Keratinocyte (primary cell): ENCODE data around the gene SPON1. TPM values are rescaled to one million over a fixed set of nuclear protein-coding genes. Genes with fewer than 3 reads are reported as not detected.

Experiments
- DNase-seq: peaks from one replicate; pipeline ENCODE4 v3.0.0-alpha.2; 2011; ENCODE audit warnings: low read depth, missing footprints, low spot score
- FAIRE-seq: peaks from 2 replicates; lab custom pipeline; 2011; peaks lifted over from hg19 to GRCh38; lab: Jason Lieb, UNC
- H2AFZ ChIP-seq: 2 replicates; pipeline ENCODE4 v1.6.0; 2012; ENCODE audit warnings: low read length, control low read depth, inconsistent platforms; ENCODE audit not compliant: control insufficient read depth
- H3K27ac ChIP-seq: 2 replicates; pipeline ENCODE4 v1.5.1; 2011; ENCODE audit warnings: low read length; ENCODE audit not compliant: control insufficient read depth, insufficient read depth
- H3K27me3 ChIP-seq: 3 replicates; pipeline ENCODE4 v1.6.0; 2011; ENCODE audit warnings: low read length; ENCODE audit not compliant: control insufficient read depth, insufficient read depth; ENCODE audit errors: extremely low read depth
- H3K36me3 ChIP-seq, 2 experiments: 2 replicates in 1 of 2; 3 replicates in 1 of 2; pipeline ENCODE4 v1.5.1; 2011; ENCODE audit warnings: low read length in 2 of 2, mild to moderate bottlenecking in 1 of 2; ENCODE audit not compliant: control insufficient read depth in 2 of 2, insufficient read depth in 2 of 2; ENCODE audit errors: extremely low read depth in 1 of 2
- H3K4me1 ChIP-seq: 3 replicates; pipeline ENCODE4 v1.5.1; 2011; ENCODE audit warnings: low read length; ENCODE audit not compliant: control insufficient read depth, insufficient read depth; ENCODE audit errors: extremely low read depth
- H3K4me2 ChIP-seq: 3 replicates; pipeline ENCODE4 v1.6.0; 2011; ENCODE audit warnings: low read depth, low read length; ENCODE audit not compliant: control insufficient read depth, insufficient read depth; ENCODE audit errors: extremely low read depth
- H3K4me3 ChIP-seq, 3 experiments: fragments of 200-600 bp in 1 of 3; sonication (generic) in 1 of 3; 2 replicates in 2 of 3; 3 replicates in 1 of 3; pipeline ENCODE4 v1.5.1; 2011 to 2016; ENCODE audit warnings: low read length in 3 of 3, mild to moderate bottlenecking in 3 of 3, control low read depth in 2 of 3, inconsistent platforms in 1 of 3, low read depth in 1 of 3, mixed read lengths in 1 of 3, mixed run types in 1 of 3, moderate library complexity in 1 of 3; ENCODE audit not compliant: control insufficient read depth in 2 of 3, insufficient read depth in 2 of 3; ENCODE audit errors: extremely low read depth in 1 of 3
- H3K79me2 ChIP-seq: 2 replicates; pipeline ENCODE4 v1.6.0; 2012; ENCODE audit warnings: low read length; ENCODE audit not compliant: control insufficient read depth, insufficient read depth
- H3K9ac ChIP-seq: 3 replicates; pipeline ENCODE4 v1.6.0; 2011; ENCODE audit warnings: low read length; ENCODE audit not compliant: control insufficient read depth, insufficient read depth; ENCODE audit errors: extremely low read depth
- H3K9me1 ChIP-seq: 3 replicates; pipeline ENCODE4 v1.6.0; 2011; ENCODE audit warnings: low read length; ENCODE audit not compliant: control insufficient read depth, insufficient read depth; ENCODE audit errors: extremely low read depth
- H3K9me3 ChIP-seq: 2 replicates; pipeline ENCODE4 v1.5.1; 2012; ENCODE audit warnings: low read depth, low read length; ENCODE audit not compliant: control insufficient read depth
- H4K20me1 ChIP-seq: 3 replicates; pipeline ENCODE4 v1.6.0; 2011; ENCODE audit warnings: low read length; ENCODE audit not compliant: control insufficient read depth, insufficient read depth; ENCODE audit errors: extremely low read depth
- EZH2 ChIP-seq: IDR thresholded peaks from one replicate; pipeline ENCODE4 v1.6.1; 2012; ENCODE audit warnings: inconsistent platforms, mild to moderate bottlenecking, low read length, moderate library complexity
- dilution Hi-C: fragments of 300-500 bp; cut with MboI; formaldehyde crosslinking; loops from one replicate; pipeline ENCODE4 v1.7.0; 2020; ENCODE audit warnings: low sequenced_read_pairs; ENCODE audit not compliant: extremely low pct_ligation_motif_present
- polyA plus RNA-seq, 5 experiments: library from polyadenylated mRNA; depleted of rRNA in 3 of 5; stranded (reverse) in 3 of 5; stranded (forward) in 1 of 5; unstranded in 1 of 5; fragments of >200 nt; gene quantifications; 1 replicate in 1 of 5; 2 replicates in 3 of 5; 3 replicates in 1 of 5; pipeline versions ENCODE4 v1.2.1 to v1.2.3, GENCODE V29; 2011 to 2012; ENCODE audit warnings: missing spikeins in 2 of 5, low read depth in 1 of 5, low replicate concordance in 1 of 5
- TF ChIP-seq, protein P1 (sequence below), 3 experiments: IDR thresholded peaks in 1 of 3; conservative IDR thresholded peaks in 1 of 3; optimal IDR thresholded peaks in 1 of 3; 2 replicates in 2 of 3; 3 replicates in 1 of 3; pipeline versions ENCODE3 to v1.5.1; 2011; ENCODE audit warnings: low read length in 3 of 3, mild to moderate bottlenecking in 3 of 3, moderate library complexity in 2 of 3, control low read depth in 1 of 3, inconsistent platforms in 1 of 3; ENCODE audit not compliant: insufficient read depth in 2 of 3; ENCODE audit errors: extremely low read depth in 1 of 3

The SPON1 gene
- polyA plus RNA-seq, 1 donor (not counting 4 experiments of a cell fraction or from before 2014, with no cell fraction given) = not detected

DNA sequence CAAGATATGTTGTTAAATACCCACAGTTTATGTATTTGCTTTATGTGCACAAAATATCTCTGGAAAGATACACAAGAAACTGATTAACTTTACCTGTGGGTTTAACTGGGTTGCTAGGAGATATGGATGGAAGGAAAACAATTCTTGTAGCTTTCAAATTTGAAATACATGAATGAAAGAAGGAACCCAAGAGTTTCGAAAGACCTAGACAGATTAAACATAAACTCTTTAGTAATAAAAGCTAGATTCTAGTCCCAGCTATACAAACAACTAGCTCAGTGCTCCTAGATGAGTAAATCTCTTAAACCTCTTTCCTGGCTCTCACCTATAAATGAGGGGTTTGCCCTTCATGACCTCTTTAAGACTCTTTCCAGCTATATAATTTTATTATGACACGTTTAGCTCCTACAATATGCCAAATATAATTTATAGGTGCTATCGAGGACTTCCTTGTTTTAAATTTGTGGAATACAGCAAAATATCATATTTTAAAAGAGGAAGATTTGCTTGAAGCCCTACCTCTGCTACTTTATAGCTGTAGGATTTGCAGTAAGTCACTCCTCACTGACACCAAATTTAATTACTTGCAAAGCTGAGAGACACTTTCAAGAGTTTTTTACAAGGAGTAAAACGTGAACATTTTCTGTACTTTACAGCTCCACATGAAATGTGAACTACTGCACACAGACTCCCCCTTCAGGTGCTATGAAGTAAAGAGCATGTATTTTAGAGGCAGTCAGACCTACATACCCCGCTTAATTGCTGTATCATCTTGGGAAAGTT lies 345.8 kb downstream of the SPON1 start:
- Histone ChIP-seq H3K9ac (no peak overlapping the region), H2AFZ (no peak overlapping the region), H3K79me2 (peaks cover 94% of the 10 kb centered on the region), H3K36me3 (no peaks in the 10 kb centered on the region), H3K4me1 (peaks cover 27% of the 10 kb centered on the region), H3K9me1 (peaks cover 7% of the 10 kb centered on the region), H3K27me3 (no peaks in the 10 kb centered on the region), H3K9me3 (no peaks in the 10 kb centered on the region), H3K4me2 (no peak overlapping the region), H4K20me1 (peaks cover 15% of the 10 kb centered on the region), H3K27ac (no peak overlapping the region), H3K4me3 (no peak overlapping the region)
- DNase-seq = no peak
- peak; percentile 5 for FAIRE-seq
- TF ChIP-seq, protein P1, sequence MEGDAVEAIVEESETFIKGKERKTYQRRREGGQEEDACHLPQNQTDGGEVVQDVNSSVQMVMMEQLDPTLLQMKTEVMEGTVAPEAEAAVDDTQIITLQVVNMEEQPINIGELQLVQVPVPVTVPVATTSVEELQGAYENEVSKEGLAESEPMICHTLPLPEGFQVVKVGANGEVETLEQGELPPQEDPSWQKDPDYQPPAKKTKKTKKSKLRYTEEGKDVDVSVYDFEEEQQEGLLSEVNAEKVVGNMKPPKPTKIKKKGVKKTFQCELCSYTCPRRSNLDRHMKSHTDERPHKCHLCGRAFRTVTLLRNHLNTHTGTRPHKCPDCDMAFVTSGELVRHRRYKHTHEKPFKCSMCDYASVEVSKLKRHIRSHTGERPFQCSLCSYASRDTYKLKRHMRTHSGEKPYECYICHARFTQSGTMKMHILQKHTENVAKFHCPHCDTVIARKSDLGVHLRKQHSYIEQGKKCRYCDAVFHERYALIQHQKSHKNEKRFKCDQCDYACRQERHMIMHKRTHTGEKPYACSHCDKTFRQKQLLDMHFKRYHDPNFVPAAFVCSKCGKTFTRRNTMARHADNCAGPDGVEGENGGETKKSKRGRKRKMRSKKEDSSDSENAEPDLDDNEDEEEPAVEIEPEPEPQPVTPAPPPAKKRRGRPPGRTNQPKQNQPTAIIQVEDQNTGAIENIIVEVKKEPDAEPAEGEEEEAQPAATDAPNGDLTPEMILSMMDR (optimal IDR thresholded peaks at IDR 0.05 in 1 of 3, IDR thresholded peaks at IDR 0.05 in 1 of 3, conservative IDR thresholded peaks at IDR 0.05 in 1 of 3; ENCODE audit: extremely low read depth in 1 of 3, insufficient read depth in 2 of 3, low read length in 3 of 3) = peak; percentile 45 to 69 (median 56)
- no peak for TF ChIP-seq EZH2
- dilution Hi-C loops = no loop called here

DNA sequence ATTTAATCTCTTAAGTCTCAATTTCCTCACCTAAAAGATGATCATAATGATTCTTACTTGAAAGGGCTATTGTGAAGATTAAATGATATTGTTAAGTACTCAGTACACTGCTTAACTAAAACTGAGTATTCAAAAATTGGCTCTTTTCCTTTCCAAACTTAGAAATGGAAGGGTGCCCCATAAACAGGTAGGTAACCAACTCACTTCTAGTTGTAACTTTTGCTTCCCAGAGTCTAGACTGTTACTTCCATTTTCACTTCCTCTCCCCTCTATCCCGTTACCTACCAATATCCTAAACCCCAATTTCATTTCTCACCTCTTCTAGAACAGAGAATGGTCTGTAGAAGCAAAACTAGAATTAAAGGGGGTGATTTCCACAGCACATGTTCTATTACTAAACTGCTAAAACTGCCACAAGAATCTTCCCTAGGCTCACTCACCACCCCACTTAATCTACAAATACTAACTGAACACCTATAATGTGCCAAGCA lies 346.4 kb downstream of the SPON1 start:
- no peak for FAIRE-seq
- H3K79me2 ChIP-seq = peaks cover 93% of the 10 kb centered on the region
- dilution Hi-C loops = no loop called here

More for the DNA sequence above, 346.4 kb downstream of the SPON1 start:
- Histone ChIP-seq H3K27ac (no peak overlapping the region), H3K9me1 (peaks cover 5% of the 10 kb centered on the region), H3K4me2 (no peak overlapping the region), H3K4me1 (peaks cover 31% of the 10 kb centered on the region), H3K27me3 (no peaks in the 10 kb centered on the region), H3K4me3 (no peak overlapping the region), H4K20me1 (peaks cover 15% of the 10 kb centered on the region), H3K9me3 (no peaks in the 10 kb centered on the region), H2AFZ (no peak overlapping the region), H3K36me3 (no peaks in the 10 kb centered on the region), H3K9ac (no peak overlapping the region)
- DNase-seq = no peak
- TF ChIP-seq EZH2 = no peak
